ENCODE measurements around the gene AEBP2. TPM values are rescaled to one million over a fixed set of nuclear protein-coding genes. Genes with fewer than 3 reads are reported as not detected.

Gene AEBP2
- total RNA-seq, 1 experiment from 2014 or later = 50.3 TPM

GRCh38 chr12:19530637-19531023 lies 91.3 kb downstream of the AEBP2 start:
- H3K79me2 ChIP-seq (ENCODE audit: low read depth) = no peaks in the 10 kb centered on the region
- no peak overlapping the region for H3K4me2 ChIP-seq
- TF ChIP-seq CTCF (conservative IDR thresholded peaks at IDR 0.05) (no peak), EZH2 (IDR thresholded peaks at IDR 0.05; ENCODE audit: low read depth) (no peak)
- H3K27me3 ChIP-seq (ENCODE audit: insufficient read depth, low read depth) = no peaks in the 10 kb centered on the region
- no peak overlapping the region for H2AFZ ChIP-seq
- intact Hi-C loops (cut with micrococcal nuclease; ENCODE audit: unreplicated experiment) = no loop called here
- no peaks in the 10 kb centered on the region for H3K36me3 ChIP-seq (ENCODE audit: low read depth)
- BruUV-seq (replicated peaks) = no TSS peak
- POLR2A ChIA-PET (ENCODE audit: unreplicated experiment) = no interaction called here
- peaks cover 22% of the 10 kb centered on the region for H3K4me1 ChIP-seq (replicated peaks; ENCODE audit: insufficient read depth)
- H3F3A ChIP-seq (ENCODE audit: insufficient read depth, low read depth) = peaks cover 15% of the 10 kb centered on the region
- H4K20me1 ChIP-seq (ENCODE audit: insufficient read depth) = no peaks in the 10 kb centered on the region
- no peaks in the 10 kb centered on the region for H3K9me3 ChIP-seq (ENCODE audit: insufficient read depth, low read depth)
- peak in 1 of 2 experiments; percentile 60 for DNase-seq
- H3K4me3 ChIP-seq = no peak overlapping the region
- H3K27ac ChIP-seq = 0 out of 2 replicates have a peak overlapping the region, but pooled peaks have one; percentile 15
- CTCF ChIA-PET = no interaction called here
- no peaks in the 10 kb centered on the region for H3K9me2 ChIP-seq (ENCODE audit: insufficient read depth)

GRCh38 chr12:19533567-19533966 lies 94.3 kb downstream of the AEBP2 start:
- Histone ChIP-seq H3K79me2 (ENCODE audit: low read depth) (no peaks in the 10 kb centered on the region), H3K4me3 (no peak overlapping the region), H3K36me3 (ENCODE audit: low read depth) (no peaks in the 10 kb centered on the region), H3K4me2 (no peak overlapping the region), H2AFZ (no peak overlapping the region), H3F3A (ENCODE audit: insufficient read depth, low read depth) (peaks cover 15% of the 10 kb centered on the region), H3K4me1 (replicated peaks; ENCODE audit: insufficient read depth) (peaks cover 22% of the 10 kb centered on the region), H3K9me2 (ENCODE audit: insufficient read depth) (no peaks in the 10 kb centered on the region), H4K20me1 (ENCODE audit: insufficient read depth) (no peaks in the 10 kb centered on the region), H3K9me3 (ENCODE audit: insufficient read depth, low read depth) (no peaks in the 10 kb centered on the region; the same call in 1 of the 2 replicates), H3K27me3 (ENCODE audit: insufficient read depth, low read depth) (no peaks in the 10 kb centered on the region), H3K27ac (no peak overlapping the region)
- intact Hi-C loops (cut with micrococcal nuclease; ENCODE audit: unreplicated experiment) = no loop called here
- POLR2A ChIA-PET (ENCODE audit: unreplicated experiment) = interaction anchor here (0.7 kb wide), 1 partner anchor 70 kb away, joined by 3 read pairs; no protein-coding TSS in a partner anchor
- TF ChIP-seq EZH2 (IDR thresholded peaks at IDR 0.05; ENCODE audit: low read depth) (no peak), CTCF (conservative IDR thresholded peaks at IDR 0.05) (no peak)
- CTCF ChIA-PET = no interaction called here
- no TSS peak for BruUV-seq (replicated peaks)
- no peak for DNase-seq

- Histone ChIP-seq H3K9me3 (ENCODE audit: insufficient read depth, low read depth) (no peaks in the 10 kb centered on the region; the same call in none of the 2 replicates), H3K27me3 (ENCODE audit: insufficient read depth, low read depth) (no peaks in the 10 kb centered on the region), H3K27ac (no peak overlapping the region), H4K20me1 (ENCODE audit: insufficient read depth) (no peaks in the 10 kb centered on the region), H3F3A (ENCODE audit: insufficient read depth, low read depth) (no peaks in the 10 kb centered on the region), H3K9me2 (ENCODE audit: insufficient read depth) (no peaks in the 10 kb centered on the region), H3K4me2 (no peak overlapping the region), H3K4me3 (no peak overlapping the region), H3K79me2 (ENCODE audit: low read depth) (no peaks in the 10 kb centered on the region), H2AFZ (no peak overlapping the region), H3K36me3 (ENCODE audit: low read depth) (no peaks in the 10 kb centered on the region), H3K4me1 (replicated peaks; ENCODE audit: insufficient read depth) (no peaks in the 10 kb centered on the region)
- ChIA-PET POLR2A (ENCODE audit: unreplicated experiment) (no interaction called here), CTCF (no interaction called here)
- intact Hi-C loops (cut with micrococcal nuclease; ENCODE audit: unreplicated experiment) = no loop called here
- TF ChIP-seq EZH2 (IDR thresholded peaks at IDR 0.05; ENCODE audit: low read depth) (no peak), CTCF (conservative IDR thresholded peaks at IDR 0.05) (no peak)
- BruUV-seq (replicated peaks) = no TSS peak
- DNase-seq = no peak
Measured at GRCh38 chr12:19539071-19539470, 99.8 kb downstream of the AEBP2 start.
